GM18511 (cell line): Measurements from ENCODE around the gene ARHGAP40.
"Not testable (repeated sequence)": the region's sequence is repeated elsewhere in the genome, so short reads cannot be mapped to it uniquely, and the experiment has no call there.

Experiments used
- ATAC-seq: cut with Tn5 transposase; IDR thresholded peaks from one replicate; pipeline ENCODE4 v1.9.1; 2021; ENCODE audit warnings: mild to moderate bottlenecking, moderate library complexity; ENCODE audit not compliant: unreplicated experiment

The ARHGAP40 gene

DNA sequence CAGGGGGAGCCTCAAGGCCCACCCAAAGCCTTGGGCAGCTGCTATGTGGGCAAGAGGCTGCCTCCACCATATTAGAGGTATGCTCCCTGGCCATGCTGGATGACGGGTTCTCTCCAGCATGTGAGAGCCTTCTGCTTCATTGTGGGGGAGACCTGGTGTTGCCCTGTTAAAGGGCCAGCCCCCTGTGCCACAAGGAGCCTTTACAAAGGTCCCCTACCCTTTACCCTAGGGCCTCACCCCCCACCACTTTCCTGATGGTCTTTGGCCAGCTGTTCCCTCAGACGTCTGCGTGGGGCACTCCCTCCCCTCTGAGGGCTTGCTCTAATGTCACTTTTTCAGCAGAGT is 15.5 kb upstream of the ARHGAP40 start:
- ATAC-seq = no peak

DNA sequence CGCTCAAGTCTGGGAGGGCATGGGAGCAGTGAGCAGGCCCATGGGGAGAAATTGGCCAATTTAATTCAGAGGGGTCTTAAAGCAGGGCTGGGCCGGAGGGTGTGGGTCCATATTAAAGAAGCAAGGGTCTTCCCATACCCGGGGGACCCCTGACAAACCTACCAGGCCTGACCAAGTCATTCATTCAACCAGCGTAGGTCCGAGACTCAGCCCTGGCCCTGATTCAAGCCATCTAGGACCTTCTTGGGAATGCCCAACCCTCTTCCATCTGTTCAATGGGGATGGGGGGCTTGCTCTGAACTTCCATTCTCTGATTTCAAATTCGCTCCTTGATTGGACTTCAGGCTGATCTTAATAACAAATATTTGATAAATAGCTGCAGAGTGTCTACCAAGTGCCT is 13.3 kb upstream of the ARHGAP40 start:
- ATAC-seq = no peak

DNA sequence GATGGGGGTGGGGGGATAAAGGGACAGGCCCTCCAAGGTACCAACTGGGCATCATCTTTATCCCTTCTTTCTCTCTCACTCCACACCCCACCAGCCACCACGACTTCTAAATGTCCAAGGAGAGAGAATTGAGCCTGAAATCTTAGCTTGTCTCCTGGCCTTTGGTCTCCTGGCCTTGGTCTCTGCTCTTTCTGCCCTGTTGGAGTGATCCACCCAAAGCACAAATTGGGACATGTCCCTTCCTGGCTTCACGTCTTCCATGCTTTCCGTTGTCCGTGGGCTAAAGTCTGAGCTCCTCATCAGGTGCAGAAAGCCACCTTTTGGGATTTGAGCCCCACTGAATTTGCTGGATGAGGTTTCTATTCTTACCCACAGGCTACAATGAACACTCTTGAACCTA is 12.3 kb upstream of the ARHGAP40 start:
- ATAC-seq = no peak

DNA sequence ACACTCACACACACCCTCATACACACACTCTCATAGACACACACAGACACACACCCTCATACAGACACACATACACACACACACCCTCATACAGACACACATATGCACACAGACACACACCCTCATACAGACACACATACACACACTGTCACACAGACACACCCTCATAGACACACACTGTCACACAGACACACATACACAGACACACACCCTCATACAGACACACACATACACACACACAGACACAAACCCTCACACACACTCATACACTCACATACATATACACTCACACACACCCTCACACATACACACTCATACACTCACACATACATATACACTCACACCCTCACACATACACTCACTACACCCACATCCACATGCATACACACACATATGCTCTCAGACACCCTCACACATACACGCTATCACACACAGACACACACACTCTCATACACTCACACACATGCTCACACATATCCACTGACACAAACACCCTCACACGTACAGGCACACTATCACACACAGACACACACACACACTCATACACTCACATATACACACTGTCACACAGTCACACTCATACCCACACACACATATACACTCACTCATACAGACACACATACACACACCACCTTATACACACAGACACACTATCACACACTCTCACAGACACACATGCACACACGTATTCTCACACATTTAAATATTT is 11.5 kb upstream of the ARHGAP40 start:
- ATAC-seq = no peak

DNA sequence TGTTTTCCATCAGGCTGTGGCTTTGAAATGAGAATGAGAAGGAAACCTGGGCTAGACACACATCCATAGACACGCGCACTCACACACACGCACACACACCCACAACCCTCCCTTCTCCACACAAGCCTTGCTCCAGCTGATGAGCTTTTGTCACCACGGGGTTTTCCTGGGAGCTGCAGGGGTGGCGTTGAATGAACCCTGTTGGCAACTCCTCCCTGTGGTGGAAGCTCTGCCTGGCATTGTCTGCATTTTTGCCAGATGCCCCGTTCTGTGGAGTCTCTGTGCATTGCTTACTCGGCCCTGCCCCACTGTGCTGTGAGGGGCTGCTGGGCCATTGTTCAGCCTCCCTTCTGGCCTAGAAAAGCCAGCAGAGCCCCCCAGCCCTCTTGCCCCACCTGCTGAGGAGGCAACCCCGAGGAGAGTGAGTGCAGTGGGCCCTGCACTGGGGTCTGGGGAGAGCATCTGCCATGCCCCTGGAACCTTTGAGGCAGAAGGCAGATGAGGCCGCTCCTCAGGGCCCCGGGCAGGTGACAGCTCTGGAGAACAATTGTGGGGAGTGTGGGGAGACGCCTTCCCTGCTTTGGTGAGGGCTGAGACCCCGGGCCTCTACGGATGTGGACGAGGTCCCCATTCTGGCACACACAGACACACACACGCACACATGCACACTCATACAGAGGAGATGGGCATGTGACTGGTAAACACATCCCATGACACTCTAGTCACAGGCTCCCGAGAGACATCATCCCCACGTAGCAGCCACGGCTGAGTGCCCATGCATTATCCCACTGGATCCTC is 10.7 kb upstream of the ARHGAP40 start:
- no peak for ATAC-seq

DNA sequence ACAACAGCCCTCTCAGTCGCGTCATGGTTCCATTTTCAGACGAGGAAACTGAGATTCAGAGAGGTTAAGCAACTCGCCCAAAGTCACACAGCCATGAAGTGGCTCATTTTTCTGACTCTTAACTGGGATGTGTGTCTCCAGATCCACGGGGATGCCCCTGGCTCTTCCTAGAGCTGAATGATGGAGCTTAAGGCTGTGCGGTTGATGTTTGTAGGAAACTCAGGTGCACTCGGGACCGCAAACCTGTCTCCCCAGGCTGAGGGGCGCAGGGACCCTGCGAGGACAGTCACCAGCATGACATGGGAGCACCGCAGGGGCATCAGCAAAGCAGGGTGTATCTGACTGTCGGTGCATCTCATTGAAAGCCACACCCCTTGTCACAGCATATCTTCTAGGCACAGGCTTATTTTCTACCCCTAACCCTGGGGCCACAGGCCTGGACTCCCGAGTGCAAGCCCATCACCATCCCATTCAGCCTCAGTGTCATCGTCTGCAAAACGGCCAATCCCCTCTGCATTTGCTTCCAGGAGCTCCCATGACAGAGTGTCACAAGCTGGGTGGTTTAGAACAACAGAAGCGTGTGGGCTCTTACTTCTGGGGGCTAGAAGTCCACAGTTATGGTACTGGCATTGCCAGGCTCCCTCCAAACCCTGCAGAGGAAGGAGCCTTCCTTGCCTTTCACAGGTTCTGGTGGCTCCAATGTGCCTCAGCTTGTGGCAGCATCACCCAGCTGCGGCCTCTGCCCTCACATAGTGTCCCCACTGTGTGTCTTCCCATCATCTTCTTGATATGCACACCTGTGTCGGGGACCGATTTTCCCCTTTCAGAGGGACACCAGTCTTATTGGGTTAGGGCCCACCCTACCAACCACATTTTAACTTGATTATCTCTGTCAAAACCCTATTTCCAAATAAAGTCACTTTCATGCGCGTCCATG is 9.9 kb upstream of the ARHGAP40 start:
- no peak for ATAC-seq

DNA sequence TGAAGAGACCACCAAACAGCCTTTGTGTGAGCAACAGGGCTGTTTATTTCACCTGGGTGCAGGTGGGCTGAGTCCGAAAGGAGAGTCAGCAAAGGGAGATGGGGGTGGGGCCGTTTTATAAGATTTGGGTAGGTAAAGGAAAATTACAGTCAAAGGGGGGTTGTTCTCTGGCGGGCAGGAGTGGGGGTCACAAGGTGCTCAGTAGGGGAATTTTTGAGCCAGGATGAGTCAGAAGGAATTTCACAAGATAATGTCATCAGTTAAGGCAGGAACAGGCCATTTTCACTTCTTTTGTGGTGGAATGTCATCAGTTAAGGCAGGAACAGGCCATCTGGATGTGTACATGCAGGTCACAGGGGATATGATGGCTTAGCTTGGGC is 9.2 kb upstream of the ARHGAP40 start:
- ATAC-seq = not testable (repeated sequence)

DNA sequence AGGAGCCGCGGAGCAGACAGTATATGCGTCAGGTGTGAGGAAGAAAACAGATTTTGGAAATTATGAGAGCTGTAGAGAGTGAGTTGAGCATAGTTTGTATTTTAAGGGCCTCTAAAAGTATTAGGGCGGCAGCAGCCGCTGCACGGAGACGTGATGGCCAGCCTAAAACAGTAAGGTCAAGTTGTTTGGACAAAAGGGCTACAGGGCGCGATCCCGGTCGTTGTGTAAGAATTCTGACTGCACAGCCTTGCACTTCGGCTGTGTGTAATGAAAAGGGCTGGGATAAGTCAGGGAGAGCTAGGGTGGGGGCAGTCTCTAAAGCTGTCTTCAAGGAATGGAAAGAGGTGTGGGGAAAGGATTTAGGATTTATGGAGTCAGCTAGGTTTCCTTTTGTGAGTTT is 7.3 kb upstream of the ARHGAP40 start:
- ATAC-seq = not testable (repeated sequence)

DNA sequence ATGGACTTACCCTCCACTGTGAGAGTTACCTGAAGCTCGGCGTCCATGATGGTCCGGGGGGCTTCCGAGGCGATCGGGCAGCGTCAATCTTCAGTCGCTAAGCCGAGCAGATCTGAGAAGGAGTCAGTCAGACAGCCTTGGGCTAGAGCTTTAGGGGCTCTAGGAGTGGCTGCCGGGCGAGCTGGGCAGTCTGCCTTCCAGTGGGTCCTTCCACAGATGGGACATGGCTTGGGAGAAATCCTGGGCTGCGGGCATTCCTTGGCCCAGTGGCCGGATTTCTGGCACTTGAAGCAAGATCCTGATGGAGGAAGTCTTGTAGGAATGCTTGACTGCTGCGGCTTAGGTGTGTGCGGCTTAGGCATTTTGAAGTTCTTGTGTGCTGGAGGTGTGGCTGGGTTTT is 5.7 kb upstream of the ARHGAP40 start:
- not testable (repeated sequence) for ATAC-seq

DNA sequence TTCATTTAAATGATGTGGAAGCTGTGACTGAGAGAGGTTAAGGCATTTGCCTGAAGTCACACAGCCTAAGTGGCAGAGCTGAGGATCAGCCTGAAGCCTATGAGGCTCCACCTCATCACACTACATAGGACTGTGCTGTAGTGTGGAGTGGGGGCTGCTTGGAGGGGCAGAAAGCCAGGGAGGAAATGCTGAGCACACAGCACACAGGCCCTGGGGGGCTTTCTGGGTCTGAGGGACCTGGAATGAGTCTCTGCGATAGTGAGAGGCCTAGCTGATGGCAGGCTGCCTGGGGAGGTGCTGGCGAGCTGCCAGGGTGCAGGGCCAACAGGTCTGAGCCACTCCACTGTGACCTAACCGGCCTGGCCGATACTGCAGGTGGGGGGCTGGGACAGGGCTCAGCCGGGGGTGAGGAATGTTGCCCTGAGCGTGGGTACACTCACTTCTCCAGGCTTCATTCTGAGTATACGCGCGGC is 2.2 kb upstream of the ARHGAP40 start:
- ATAC-seq = no peak

DNA sequence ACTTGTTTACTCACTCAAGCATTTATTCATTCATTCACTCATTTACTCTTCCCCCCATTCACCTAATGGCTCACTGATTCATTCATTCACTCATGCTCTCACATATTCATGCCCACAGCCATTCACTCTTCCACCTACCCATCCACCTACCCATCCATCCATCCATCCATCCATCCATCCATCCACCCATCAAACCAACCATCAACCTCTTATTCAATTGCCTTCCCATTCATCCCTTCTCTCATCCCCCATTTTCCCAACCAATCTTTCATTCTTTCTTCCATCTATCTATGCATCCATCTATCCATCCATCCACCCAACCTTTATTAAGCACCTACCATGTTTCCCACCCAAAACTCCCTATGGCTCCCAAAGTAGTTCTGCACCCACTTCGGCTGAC is 1.6 kb upstream of the ARHGAP40 start:
- ATAC-seq = no peak

DNA sequence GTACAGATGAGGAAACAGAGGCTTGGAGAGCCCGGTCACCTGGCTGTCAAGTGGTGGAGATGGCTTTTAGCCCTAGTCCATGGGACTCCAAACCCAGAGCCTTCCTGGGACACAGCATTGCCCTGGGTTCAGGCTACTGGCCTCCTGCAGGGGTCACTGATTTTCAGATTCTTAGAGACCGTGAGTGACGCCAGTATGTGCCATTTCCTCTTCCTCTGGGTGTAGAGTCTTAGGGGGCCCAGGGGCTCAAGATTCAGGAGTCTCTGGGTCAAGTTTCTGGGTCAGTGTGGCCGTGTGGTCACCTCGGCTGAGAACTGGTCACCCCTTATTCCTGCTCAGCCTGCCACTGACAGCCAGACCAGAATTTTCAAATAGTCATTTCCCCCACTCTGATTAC is 574 bp downstream of the ARHGAP40 start:
- no peak for ATAC-seq

DNA sequence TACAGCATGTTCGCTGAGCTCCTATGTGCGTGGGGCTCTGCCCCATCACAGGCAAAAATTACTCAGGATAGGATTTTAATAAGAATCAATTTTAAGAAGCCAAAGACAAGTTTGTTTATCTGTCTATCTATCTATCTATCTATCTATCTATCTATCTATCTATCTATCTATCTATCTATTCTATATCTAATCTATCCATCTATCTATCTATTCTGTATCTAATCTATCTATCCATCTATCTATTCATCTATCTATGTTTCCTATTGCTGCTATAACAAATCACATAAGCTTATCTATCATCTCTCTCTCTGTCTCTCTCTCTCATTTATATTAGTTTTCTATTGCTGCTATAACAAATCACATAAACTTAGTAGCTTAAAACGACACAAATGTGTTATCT is 1.7 kb downstream of the ARHGAP40 start:
- no peak for ATAC-seq

DNA sequence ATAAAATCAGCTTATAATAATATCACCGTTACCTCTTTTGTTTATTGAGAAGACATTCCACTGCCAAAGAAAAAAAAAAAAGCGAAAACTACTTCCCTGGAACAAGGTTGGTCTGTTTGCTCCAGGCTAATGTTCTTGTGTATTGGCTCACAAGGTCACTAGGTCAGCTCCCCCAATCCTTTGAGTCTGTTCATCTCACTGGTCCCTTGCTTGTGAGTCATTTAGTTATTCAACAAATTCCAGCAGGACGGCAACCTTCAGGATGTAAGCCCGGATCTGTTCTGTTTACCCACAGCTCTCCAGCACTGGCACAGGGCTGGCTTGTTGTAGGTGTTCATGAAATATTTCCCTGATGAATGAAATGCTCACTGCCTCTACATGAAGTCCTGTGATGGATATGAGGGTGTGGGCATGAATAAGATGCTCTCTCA is 3.3 kb downstream of the ARHGAP40 start:
- no peak for ATAC-seq

DNA sequence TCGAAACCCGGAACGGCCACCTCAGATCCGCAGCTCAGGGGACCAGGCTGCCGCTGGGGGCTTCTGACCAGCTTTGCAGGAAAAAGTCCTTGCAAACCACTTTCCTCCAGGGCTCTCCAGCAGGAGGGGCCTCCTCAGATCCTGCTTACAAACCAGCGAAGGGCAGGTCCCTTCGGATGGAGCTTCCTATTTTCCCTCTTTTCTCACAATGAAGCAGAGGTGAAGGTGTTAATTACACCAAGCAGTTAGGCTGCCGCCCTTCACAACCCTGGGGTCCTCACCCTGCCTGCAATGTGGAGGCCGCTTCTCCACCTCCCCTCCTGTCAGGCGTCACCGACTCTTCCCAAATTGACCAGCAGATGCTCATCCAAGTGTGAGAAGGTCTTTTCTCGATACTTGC is 5.7 kb downstream of the ARHGAP40 start:
- no peak for ATAC-seq

DNA sequence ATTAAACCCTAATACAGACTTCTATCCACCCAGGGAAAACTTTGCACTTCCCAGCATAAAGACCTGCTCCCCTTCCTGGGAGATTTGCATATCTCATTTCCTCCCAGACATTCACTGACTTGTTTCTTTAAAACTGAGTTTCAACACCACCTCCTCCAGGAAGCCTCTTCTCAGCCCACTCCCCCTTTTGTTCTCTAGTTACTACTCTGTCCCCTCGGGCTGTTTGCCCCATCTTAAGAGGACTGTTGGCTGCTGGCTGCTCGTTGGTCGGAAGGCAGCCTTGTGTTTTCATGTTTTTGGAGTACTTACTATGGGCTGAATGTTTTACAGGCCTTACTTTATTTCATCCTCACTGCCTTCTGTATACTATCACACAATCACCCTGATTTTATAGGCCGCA is 6.6 kb downstream of the ARHGAP40 start:
- ATAC-seq = no peak

DNA sequence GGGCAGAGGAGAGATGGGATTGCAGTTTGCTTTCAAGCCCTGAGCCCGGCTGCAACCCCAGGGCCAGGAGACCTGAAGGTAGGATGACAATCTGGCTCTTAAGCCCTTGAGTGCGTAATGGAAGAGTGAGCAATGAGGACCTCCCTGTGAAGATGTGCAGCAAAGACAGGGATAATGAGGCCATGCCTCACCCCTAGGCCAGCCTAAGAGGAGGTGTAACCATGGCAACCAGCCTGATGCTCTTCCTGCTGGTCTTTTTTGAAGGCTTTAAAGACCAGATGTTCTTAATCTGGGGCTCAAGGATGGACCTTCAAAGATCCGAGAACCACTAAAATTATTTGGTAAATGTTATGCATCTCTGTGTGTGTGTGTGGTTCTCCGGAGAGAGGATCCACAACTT is 8.2 kb downstream of the ARHGAP40 start:
- no peak for ATAC-seq

DNA sequence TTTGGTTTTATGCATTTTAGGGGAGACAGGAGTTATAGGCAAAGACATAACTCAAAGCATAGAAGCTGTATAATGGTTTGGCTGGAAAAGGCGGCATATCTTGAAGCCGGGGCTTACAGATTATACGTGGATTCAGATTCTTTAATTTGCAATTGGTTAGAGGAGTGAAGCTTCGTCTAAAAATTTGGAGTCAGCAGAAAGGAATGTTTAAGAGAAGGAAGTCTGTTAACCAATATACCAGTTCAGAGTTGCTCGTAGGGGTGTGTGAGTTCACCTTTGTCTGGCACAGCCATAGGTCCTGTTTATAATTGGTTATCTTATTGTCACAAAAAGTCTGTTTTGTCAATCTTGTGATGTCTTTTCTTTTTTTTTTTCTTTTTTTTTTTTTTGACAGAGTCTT is 8.9 kb downstream of the ARHGAP40 start:
- ATAC-seq = no peak

DNA sequence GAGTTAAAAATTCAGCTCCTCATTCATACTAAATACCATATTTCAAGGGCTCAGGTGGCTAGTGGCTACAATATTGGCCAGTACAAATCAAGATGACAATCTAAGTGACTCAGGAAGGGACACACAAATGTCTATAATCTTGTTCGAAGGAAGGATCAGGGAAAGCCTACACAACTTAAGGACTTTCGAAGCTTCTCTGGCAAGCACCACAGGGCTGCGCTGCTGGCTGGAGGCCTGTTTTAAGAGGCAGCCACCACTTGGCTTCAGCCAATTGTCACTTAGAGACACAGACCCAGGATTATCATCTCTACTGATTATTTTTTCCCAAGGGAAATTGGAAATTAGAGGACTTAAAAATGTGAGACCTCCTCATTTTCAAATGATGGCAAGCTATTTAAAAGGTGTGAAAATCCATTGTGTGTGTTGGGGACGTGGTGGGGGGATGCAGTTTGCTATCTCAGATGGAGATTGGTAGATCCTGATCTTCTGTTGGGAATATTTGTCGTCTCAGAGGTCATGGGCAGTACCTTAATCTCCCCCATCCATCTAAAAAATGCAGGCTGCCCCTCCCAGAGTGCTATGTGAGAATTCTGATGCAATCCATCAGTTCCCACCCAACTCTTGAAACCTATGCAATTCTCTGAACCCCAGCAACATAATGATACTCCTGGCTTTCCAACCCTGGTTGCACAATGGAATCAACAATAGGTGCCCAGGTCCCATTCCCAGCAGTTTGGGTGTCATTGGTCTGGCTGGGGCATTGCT is 11.3 kb downstream of the ARHGAP40 start:
- ATAC-seq = no peak

DNA sequence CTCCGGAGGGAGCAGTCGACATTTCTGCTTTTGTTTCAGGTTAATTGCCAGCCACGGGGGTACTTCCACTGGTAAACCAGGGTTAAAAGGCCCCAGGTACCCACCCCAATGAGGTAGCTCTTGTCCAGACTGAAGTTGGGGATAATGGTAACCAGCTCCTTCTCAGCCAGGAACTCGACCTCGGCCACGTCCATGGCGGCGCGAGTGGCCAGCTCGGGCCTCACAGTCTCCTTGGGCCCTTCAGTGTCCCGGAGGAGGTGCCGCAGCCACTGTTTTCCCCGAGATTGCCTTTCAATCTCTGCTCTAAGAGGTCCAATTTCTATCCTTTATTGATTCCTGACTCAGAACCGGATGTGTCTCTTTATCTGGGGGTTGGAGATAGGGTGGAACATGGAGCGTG is 13.7 kb downstream of the ARHGAP40 start:
- ATAC-seq = no peak

DNA sequence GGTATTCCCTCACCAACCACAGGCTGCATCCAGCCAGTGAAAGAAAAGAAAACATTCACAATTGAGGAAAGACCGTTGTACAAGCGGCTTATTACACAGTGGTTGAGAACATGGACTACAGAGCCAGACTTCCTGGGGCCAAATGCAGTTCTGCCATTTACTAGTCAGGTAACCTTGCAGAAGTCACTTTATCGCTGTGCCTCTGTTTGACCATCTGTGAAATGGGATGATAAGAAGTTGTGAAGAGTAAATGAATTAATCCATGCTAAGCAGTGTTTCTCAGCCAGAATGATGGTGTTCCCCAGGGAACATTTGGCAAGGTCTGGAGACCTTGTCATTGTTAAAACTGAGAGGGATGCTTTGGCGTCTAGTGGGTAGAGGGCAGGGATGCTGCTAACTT is 14.8 kb downstream of the ARHGAP40 start:
- no peak for ATAC-seq
